ENCODE measurements around the gene CEP78. TPM values are rescaled to one million over a fixed set of nuclear protein-coding genes. Genes with fewer than 3 reads are reported as not detected.
"Not testable (repeated sequence)": the region's sequence is repeated elsewhere in the genome, so short reads cannot be mapped to it uniquely, and the experiment has no call there.

The CEP78 gene
- total RNA-seq, 2 experiments from 2014 or later: 37.7 to 40.8 TPM

GRCh38 chr9:78189461-78189860, 46.4 kb upstream of the CEP78 start:
- Mint-ChIP-seq H3K4me3 (no peak overlapping the region), H3K27me3 (no peaks in the 10 kb centered on the region), H3K27ac (no peak overlapping the region), H3K9me3 (no peaks in the 10 kb centered on the region), H3K36me3 (ENCODE audit: low read depth) (no peaks in the 10 kb centered on the region), H3K4me1 (ENCODE audit: low read depth) (no peaks in the 10 kb centered on the region)
- intact Hi-C loops (cut with micrococcal nuclease): no loop called here
- no peak for ATAC-seq
- no peak for DNase-seq
- TF ChIP-seq, protein P1, sequence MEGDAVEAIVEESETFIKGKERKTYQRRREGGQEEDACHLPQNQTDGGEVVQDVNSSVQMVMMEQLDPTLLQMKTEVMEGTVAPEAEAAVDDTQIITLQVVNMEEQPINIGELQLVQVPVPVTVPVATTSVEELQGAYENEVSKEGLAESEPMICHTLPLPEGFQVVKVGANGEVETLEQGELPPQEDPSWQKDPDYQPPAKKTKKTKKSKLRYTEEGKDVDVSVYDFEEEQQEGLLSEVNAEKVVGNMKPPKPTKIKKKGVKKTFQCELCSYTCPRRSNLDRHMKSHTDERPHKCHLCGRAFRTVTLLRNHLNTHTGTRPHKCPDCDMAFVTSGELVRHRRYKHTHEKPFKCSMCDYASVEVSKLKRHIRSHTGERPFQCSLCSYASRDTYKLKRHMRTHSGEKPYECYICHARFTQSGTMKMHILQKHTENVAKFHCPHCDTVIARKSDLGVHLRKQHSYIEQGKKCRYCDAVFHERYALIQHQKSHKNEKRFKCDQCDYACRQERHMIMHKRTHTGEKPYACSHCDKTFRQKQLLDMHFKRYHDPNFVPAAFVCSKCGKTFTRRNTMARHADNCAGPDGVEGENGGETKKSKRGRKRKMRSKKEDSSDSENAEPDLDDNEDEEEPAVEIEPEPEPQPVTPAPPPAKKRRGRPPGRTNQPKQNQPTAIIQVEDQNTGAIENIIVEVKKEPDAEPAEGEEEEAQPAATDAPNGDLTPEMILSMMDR (IDR thresholded peaks at IDR 0.05): no peak
- ChIA-PET CTCF (no interaction called here), POLR2A (no interaction called here)

- no peaks in the 10 kb centered on the region for H3K9me3 Mint-ChIP-seq
- intact Hi-C loops (cut with micrococcal nuclease): no loop called here
- DNase-seq (no peak), ATAC-seq (no peak)
- H3K4me3 Mint-ChIP-seq: no peak overlapping the region
- no peaks in the 10 kb centered on the region for H3K36me3 Mint-ChIP-seq (ENCODE audit: low read depth)
- TF ChIP-seq, protein P1 (IDR thresholded peaks at IDR 0.05): no peak
- no peaks in the 10 kb centered on the region for H3K4me1 Mint-ChIP-seq (ENCODE audit: low read depth)
- ChIA-PET CTCF (interaction anchor here (0.9 kb wide), 1 partner anchor 22 kb away, joined by 3 read pairs; no protein-coding TSS in a partner anchor), POLR2A (no interaction called here)
- no peaks in the 10 kb centered on the region for H3K27me3 Mint-ChIP-seq
- no peak overlapping the region for H3K27ac Mint-ChIP-seq
Observed at GRCh38 chr9:78191931-78192330, 43.9 kb upstream of the CEP78 start.

DNA sequence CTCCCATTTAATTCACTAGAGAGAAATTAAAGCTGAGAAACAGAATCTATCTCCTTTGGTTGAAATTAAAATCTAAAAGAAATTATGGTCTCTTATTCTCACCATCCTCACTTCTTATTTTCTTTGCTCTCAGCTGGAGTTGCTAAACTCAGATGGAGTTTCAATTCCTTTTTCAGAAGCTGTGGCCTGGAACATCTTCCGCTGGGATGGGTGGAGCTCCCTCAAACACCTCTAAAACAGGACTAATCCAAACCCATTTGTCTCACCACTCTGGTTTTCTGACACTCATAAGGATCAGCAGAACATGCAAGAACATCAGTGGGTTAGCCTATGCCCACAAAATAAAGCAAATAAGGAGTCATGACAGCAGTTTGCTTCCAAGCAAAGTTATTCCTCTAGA, 39.6 kb upstream of the CEP78 start:
- intact Hi-C loops (cut with micrococcal nuclease): no loop called here
- H3K27me3 Mint-ChIP-seq: no peaks in the 10 kb centered on the region
- DNase-seq (no peak), ATAC-seq (no peak)
- H3K4me3 Mint-ChIP-seq: no peak overlapping the region
- peaks cover 10% of the 10 kb centered on the region for H3K4me1 Mint-ChIP-seq (ENCODE audit: low read depth)
- no peak overlapping the region for H3K27ac Mint-ChIP-seq
- TF ChIP-seq, protein P1 (IDR thresholded peaks at IDR 0.05): no peak
- H3K9me3 Mint-ChIP-seq: peaks cover 5% of the 10 kb centered on the region
- ChIA-PET POLR2A (no interaction called here), CTCF (interaction anchor here (1.0 kb wide), 2 partner anchors 18 to 47 kb away, joined by 3 read pairs; no protein-coding TSS in a partner anchor)
- H3K36me3 Mint-ChIP-seq (ENCODE audit: low read depth): peaks cover 2% of the 10 kb centered on the region

DNA sequence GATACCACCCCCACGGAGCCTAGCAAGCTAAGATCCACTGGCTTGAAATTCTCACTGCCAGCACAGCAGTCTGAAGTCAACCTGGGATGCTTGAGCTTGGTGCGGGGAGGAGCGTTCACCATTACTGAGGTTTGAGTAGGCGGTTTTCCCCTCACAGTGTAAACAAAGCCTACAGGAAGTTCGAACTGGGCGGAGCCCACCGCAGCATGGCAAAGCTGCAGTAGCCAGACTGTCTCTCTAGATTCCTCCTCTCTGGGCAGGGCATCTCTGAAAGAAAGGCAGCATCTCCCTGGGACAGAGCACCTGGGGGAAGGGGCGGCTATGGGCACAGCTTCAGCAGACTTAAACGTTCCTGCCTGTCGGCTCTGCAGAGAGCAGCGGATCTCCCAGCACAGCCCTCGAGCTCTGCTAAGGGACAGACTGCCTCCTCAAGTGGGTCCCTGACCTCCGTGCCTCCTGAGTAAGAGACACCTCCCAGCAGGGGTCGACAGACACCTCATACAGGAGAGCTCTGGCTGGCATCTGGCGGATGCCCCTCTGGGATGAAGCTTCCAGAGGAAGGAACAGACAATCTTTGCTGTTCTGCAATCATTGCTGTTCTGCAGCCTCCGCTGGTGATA, 34.6 kb upstream of the CEP78 start:
- Mint-ChIP-seq H3K9me3 (peaks cover 28% of the 10 kb centered on the region), H3K4me1 (ENCODE audit: low read depth) (peaks cover 22% of the 10 kb centered on the region), H3K27ac (peak overlapping the region; percentile 47)
- POLR2A ChIA-PET; H3K36me3 Mint-ChIP-seq (ENCODE audit: low read depth); intact Hi-C loops (cut with micrococcal nuclease); CTCF ChIA-PET; H3K4me3 Mint-ChIP-seq; H3K27me3 Mint-ChIP-seq: not testable (repeated sequence)
- DNase-seq (peak; percentile 79), ATAC-seq (peak; percentile 66)

GRCh38 chr9:78207319-78207718, 28.6 kb upstream of the CEP78 start:
- Mint-ChIP-seq H3K4me3 (no peak overlapping the region), H3K27ac (no peak overlapping the region), H3K4me1 (ENCODE audit: low read depth) (peaks cover 24% of the 10 kb centered on the region), H3K9me3 (peaks cover 26% of the 10 kb centered on the region), H3K27me3 (no peaks in the 10 kb centered on the region), H3K36me3 (ENCODE audit: low read depth) (peaks cover 4% of the 10 kb centered on the region)
- POLR2A ChIA-PET: interaction anchor here (1.2 kb wide), 1 partner anchor 14 kb away, joined by 3 read pairs; no protein-coding TSS in a partner anchor
- DNase-seq (no peak), ATAC-seq (no peak)
- intact Hi-C loops (cut with micrococcal nuclease): no loop called here
- TF ChIP-seq, protein P1 (IDR thresholded peaks at IDR 0.05): no peak
- CTCF ChIA-PET: no interaction called here
